PFSK-1 (cell line): ENCODE results near the gene RWDD3.

Source experiments
- FOXP2 ChIP-seq: optimal IDR thresholded peaks from 2 replicates; pipeline ENCODE3; 2011; ENCODE audit warnings: borderline replicate concordance, control low read depth, inconsistent platforms; ENCODE audit not compliant: insufficient read depth; ENCODE audit errors: extremely low read length, extremely low read depth
- POLR2AphosphoS5 ChIP-seq: IDR thresholded peaks from 2 replicates; pipeline ENCODE4 v1.6.1; 2012; ENCODE audit warnings: low read depth, mild to moderate bottlenecking, control low read depth, low read length, moderate library complexity
- SIN3A ChIP-seq: IDR thresholded peaks from 2 replicates; pipeline ENCODE4 v1.6.1; 2012; ENCODE audit warnings: mild to moderate bottlenecking, low read length, moderate library complexity, borderline replicate concordance; ENCODE audit not compliant: insufficient read depth
- TAF1 ChIP-seq: IDR thresholded peaks from 2 replicates; pipeline ENCODE4 v1.6.1; 2012; ENCODE audit warnings: low read length, control low read depth, borderline replicate concordance; ENCODE audit not compliant: insufficient read depth
- TF ChIP-seq, protein P1 (sequence below), 2 experiments: IDR thresholded peaks; 2 replicates each; pipeline versions ENCODE4 v1.6.1 to v1.8.0; 2011 to 2012; ENCODE audit warnings: low read depth in 2 of 2, low read length in 2 of 2, control low read depth in 1 of 2, inconsistent platforms in 1 of 2, mild to moderate bottlenecking in 1 of 2, moderate library complexity in 1 of 2; ENCODE audit not compliant: insufficient read depth in 1 of 2

The RWDD3 gene

DNA sequence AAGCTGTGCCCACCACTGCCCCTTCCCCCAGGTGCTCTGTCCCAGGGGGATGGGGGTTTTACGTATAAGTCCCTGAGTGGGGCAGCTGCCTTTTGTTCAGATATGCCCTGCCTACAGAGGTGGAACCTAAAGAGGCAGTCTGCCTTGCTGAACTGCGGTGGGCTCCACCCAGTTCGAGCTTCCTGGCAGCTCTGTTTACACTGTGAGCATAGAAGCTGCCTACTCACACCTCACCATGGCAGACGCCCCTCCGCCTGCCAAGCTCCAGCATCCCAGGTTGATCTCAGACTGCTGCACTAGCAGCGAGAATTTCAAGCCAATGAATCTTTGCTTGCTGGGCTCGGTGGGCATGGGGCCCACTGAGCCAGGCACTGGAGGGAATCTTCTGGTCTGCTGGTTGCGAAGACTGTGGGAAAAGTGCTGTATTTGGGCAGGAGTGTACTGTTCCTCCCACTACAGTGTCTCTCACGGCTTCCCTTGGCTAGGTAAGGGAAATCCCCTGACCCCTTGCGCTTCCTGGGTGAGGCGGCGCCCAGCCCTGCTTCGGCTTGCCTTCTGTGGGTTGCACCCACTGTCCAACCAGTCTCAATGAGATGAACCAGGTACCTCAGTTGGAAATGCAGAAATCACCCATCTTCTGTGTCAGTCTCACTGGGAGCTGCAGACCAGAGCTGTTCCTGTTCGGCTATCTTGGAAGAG lies 17.6 kb upstream of the RWDD3 start:
- TF ChIP-seq TAF1 (no peak), SIN3A (no peak), POLR2AphosphoS5 (no peak), FOXP2 (no peak)
- TF ChIP-seq, protein P1, sequence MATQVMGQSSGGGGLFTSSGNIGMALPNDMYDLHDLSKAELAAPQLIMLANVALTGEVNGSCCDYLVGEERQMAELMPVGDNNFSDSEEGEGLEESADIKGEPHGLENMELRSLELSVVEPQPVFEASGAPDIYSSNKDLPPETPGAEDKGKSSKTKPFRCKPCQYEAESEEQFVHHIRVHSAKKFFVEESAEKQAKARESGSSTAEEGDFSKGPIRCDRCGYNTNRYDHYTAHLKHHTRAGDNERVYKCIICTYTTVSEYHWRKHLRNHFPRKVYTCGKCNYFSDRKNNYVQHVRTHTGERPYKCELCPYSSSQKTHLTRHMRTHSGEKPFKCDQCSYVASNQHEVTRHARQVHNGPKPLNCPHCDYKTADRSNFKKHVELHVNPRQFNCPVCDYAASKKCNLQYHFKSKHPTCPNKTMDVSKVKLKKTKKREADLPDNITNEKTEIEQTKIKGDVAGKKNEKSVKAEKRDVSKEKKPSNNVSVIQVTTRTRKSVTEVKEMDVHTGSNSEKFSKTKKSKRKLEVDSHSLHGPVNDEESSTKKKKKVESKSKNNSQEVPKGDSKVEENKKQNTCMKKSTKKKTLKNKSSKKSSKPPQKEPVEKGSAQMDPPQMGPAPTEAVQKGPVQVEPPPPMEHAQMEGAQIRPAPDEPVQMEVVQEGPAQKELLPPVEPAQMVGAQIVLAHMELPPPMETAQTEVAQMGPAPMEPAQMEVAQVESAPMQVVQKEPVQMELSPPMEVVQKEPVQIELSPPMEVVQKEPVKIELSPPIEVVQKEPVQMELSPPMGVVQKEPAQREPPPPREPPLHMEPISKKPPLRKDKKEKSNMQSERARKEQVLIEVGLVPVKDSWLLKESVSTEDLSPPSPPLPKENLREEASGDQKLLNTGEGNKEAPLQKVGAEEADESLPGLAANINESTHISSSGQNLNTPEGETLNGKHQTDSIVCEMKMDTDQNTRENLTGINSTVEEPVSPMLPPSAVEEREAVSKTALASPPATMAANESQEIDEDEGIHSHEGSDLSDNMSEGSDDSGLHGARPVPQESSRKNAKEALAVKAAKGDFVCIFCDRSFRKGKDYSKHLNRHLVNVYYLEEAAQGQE (IDR thresholded peaks at IDR 0.05; ENCODE audit: insufficient read depth in 1 of 2, low read depth in 2 of 2, low read length in 2 of 2): no peak

GRCh38 chr1:95217371-95217770 lies 16.6 kb upstream of the RWDD3 start:
- TF ChIP-seq TAF1: no peak
- TF ChIP-seq, protein P1 (IDR thresholded peaks at IDR 0.05; ENCODE audit: insufficient read depth in 1 of 2, low read depth in 2 of 2, low read length in 2 of 2): no peak
- no peak for TF ChIP-seq POLR2AphosphoS5
- no peak for TF ChIP-seq SIN3A
- TF ChIP-seq FOXP2: no peak

- TF ChIP-seq TAF1 (no peak), SIN3A (no peak)
- TF ChIP-seq, protein P1 (IDR thresholded peaks at IDR 0.05; ENCODE audit: insufficient read depth in 1 of 2, low read depth in 2 of 2, low read length in 2 of 2): no peak
These were observed 14.6 kb upstream of the RWDD3 start for GRCh38 chr1:95219407-95219806.

- TF ChIP-seq TAF1 (no peak), POLR2AphosphoS5 (no peak), SIN3A (no peak), FOXP2 (no peak)
- TF ChIP-seq, protein P1 (IDR thresholded peaks at IDR 0.05; ENCODE audit: insufficient read depth in 1 of 2, low read depth in 2 of 2, low read length in 2 of 2): no peak
These were observed 12.7 kb upstream of the RWDD3 start for GRCh38 chr1:95221306-95221705.

DNA sequence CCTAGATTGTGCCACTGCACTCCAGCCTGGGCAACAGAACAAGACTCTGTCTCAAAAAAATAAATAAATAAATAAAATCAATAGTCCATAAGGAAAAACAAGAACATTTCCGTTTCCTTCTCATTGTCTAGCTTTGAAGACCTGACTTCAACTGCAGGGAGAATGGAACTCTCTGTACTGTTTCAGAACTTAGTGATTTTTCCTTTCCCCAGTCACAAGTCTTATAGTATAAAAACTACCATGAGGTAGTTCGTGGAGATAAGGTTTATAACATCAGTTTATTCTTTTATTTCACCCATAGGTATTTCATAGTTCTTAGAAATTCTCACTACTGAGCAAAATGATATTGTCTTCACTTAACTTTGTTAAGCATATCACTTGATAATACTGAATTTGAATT lies 11.4 kb upstream of the RWDD3 start:
- TF ChIP-seq, protein P1 (IDR thresholded peaks at IDR 0.05; ENCODE audit: insufficient read depth in 1 of 2, low read depth in 2 of 2, low read length in 2 of 2): no peak
- no peak for TF ChIP-seq SIN3A
- TF ChIP-seq FOXP2: no peak
- no peak for TF ChIP-seq POLR2AphosphoS5
- no peak for TF ChIP-seq TAF1
